Measurements from ENCODE around the gene ARL11. TPM values are rescaled to one million over a fixed set of nuclear protein-coding genes. Genes with fewer than 3 reads are reported as not detected.

The ARL11 gene
- total and polyA plus RNA-seq, 3 donors from 2014 or later, result 0.25 to 0.62 (median 0.47) TPM

GRCh38 chr13:49681842-49682435, 53.6 kb downstream of the ARL11 start:
- no peaks in the 10 kb centered on the region for H3K9me3 ChIP-seq
- no peak overlapping the region for H3K4me3 ChIP-seq
- intact Hi-C loops (cut with DNase I; ENCODE audit: low total_unique reads), result no loop called here
- H3K4me1 ChIP-seq, result no peaks in the 10 kb centered on the region
- H3K36me3 ChIP-seq (ENCODE audit: low read depth, missing control alignments), result no peaks in the 10 kb centered on the region
- no peak overlapping the region for H3K27ac ChIP-seq
- TF ChIP-seq CTCF (IDR thresholded peaks at IDR 0.05) (no peak), POLR2A (IDR thresholded peaks at IDR 0.05) (no peak)
- no peak for DNase-seq
- H3K27me3 ChIP-seq, result no peaks in the 10 kb centered on the region
- 84 to 91% methylated on average over 4 of the region's 4 CpGs for WGBS, 2 donors

Other genes with a start within 250 kb of the ARL11 start
- 10 to 100 TPM; 23.2 to 26.0 TPM for gene CAB39L, start 184.4 kb upstream of the ARL11 start, total RNA-seq
- 46.9 TPM for gene CAB39L, start 184.4 kb upstream of the ARL11 start, polyA plus RNA-seq (ENCODE audit: insufficient read depth, low read depth, low replicate concordance)
- 10 to 100 TPM; 29.3 to 33.7 TPM for gene SETDB2, start 184.2 kb upstream of the ARL11 start, total RNA-seq
- gene SETDB2, start 184.2 kb upstream of the ARL11 start, polyA plus RNA-seq (ENCODE audit: insufficient read depth, low read depth, low replicate concordance), result 19.0 TPM
- gene PHF11, start 132.6 kb upstream of the ARL11 start, total RNA-seq, result 10 to 100 TPM; 20.7 to 21.4 TPM
- gene PHF11, start 132.6 kb upstream of the ARL11 start, polyA plus RNA-seq (ENCODE audit: insufficient read depth, low read depth, low replicate concordance), result 41.2 TPM
- gene RCBTB1, start 42.9 kb upstream of the ARL11 start, total RNA-seq, result 10 to 100 TPM; 20.5 to 32.8 TPM
- 14.4 TPM for gene RCBTB1, start 42.9 kb upstream of the ARL11 start, polyA plus RNA-seq (ENCODE audit: insufficient read depth, low read depth, low replicate concordance)
- 10 to 100 TPM; 35.9 to 84.7 TPM for gene EBPL, start 63.0 kb downstream of the ARL11 start, total RNA-seq
- 26.7 TPM for gene EBPL, start 63.0 kb downstream of the ARL11 start, polyA plus RNA-seq (ENCODE audit: insufficient read depth, low read depth, low replicate concordance)
- gene KPNA3, start 164.2 kb downstream of the ARL11 start, total RNA-seq, result 10 to 100 TPM; 39.4 to 51.3 TPM
- gene KPNA3, start 164.2 kb downstream of the ARL11 start, polyA plus RNA-seq (ENCODE audit: insufficient read depth, low read depth, low replicate concordance), result 46.5 TPM

Data from testis (tissue), 3 donors.